WTC11 (cell line): ENCODE data around the gene FAM118B. TPM values are rescaled to one million over a fixed set of nuclear protein-coding genes. Genes with fewer than 3 reads are reported as not detected.

ENCODE experiments used
- ATAC-seq: fragments of 200-7000 bp; cut with Tn5 transposase; 2 replicates; pipeline ENCODE4 v1.10.0; 2021; ENCODE audit warnings: mild to moderate bottlenecking, moderate library complexity
- Bru-seq: library from RNA; stranded (reverse); fragments of 400-500 nt; gene quantifications from one replicate; lab custom pipeline; 2021; lab: Mats Ljungman, UMichigan
- CTCF ChIA-PET: fragments of 300-600 bp; sonication (Branson Sonifier 250); formaldehyde crosslinking; loops from one replicate; lab custom pipeline; 2021; ENCODE audit warnings: antibody characterized with exemption; lab: Charles Lee
- POLR2A ChIA-PET: fragments of 350-600 bp; sonication (Branson Sonifier 250); formaldehyde crosslinking; loops from one replicate; lab custom pipeline; 2021; ENCODE audit warnings: antibody characterized with exemption; lab: Charles Lee
- DNase-seq: peaks from one replicate; pipeline ENCODE4 v3.0.0; 2021; ENCODE audit warnings: low spot score
- H3K27ac Mint-ChIP-seq: 2 replicates; pipeline ENCODE4 v1.8.0; 2021; ENCODE audit warnings: mixed read lengths
- H3K27me3 Mint-ChIP-seq: 2 replicates; pipeline ENCODE4 v1.8.0; 2021; ENCODE audit warnings: low read depth, mild to moderate bottlenecking, moderate library complexity, mixed read lengths
- H3K36me3 Mint-ChIP-seq: 2 replicates; pipeline ENCODE4 v1.8.0; 2021; ENCODE audit warnings: mixed read lengths
- H3K4me1 Mint-ChIP-seq: 2 replicates; pipeline ENCODE4 v1.8.0; 2022; ENCODE audit warnings: mixed read lengths
- H3K4me3 Mint-ChIP-seq: 2 replicates; pipeline ENCODE4 v1.8.0; 2021; ENCODE audit warnings: mild to moderate bottlenecking, moderate library complexity, mixed read lengths
- H3K9me3 Mint-ChIP-seq: 2 replicates; pipeline ENCODE4 v1.8.0; 2021; ENCODE audit warnings: mixed read lengths
- AFF4 ChIP-seq: sonication (generic); formaldehyde crosslinking; IDR thresholded peaks from 2 replicates; pipeline ENCODE4 v1.8.1; 2023; ENCODE audit warnings: mild to moderate bottlenecking, missing genetic modification reagents, borderline replicate concordance
- ATF6 ChIP-seq: sonication (generic); formaldehyde crosslinking; IDR thresholded peaks from 2 replicates; pipeline ENCODE4 v1.8.1; 2023; ENCODE audit warnings: mild to moderate bottlenecking, missing genetic modification reagents
- CREB1 ChIP-seq: sonication (generic); formaldehyde crosslinking; IDR thresholded peaks from 2 replicates; pipeline ENCODE4 v1.8.0; 2023; ENCODE audit warnings: mild to moderate bottlenecking, missing genetic modification reagents
- EMX1 ChIP-seq: fragments of 250-450 bp; sonication (Bioruptor Pico); IDR thresholded peaks from 2 replicates; pipeline ENCODE4 v1.8.0; 2021; ENCODE audit warnings: mild to moderate bottlenecking
- FOXJ3 ChIP-seq: sonication (generic); formaldehyde crosslinking; IDR thresholded peaks from 2 replicates; pipeline ENCODE4 v1.9.0; 2021; ENCODE audit warnings: missing genetic modification reagents, mild to moderate bottlenecking, borderline replicate concordance
- HMGA2 ChIP-seq: fragments of 250-450 bp; sonication (Bioruptor Pico); IDR thresholded peaks from 2 replicates; pipeline ENCODE4 v1.4.0; 2021; ENCODE audit warnings: mild to moderate bottlenecking, moderate library complexity
- JAZF1 ChIP-seq: fragments of 250-450 bp; sonication (Bioruptor Pico); IDR thresholded peaks from 2 replicates; pipeline ENCODE4 v1.9.0; 2021; ENCODE audit warnings: moderate library complexity, mild to moderate bottlenecking, inconsistent platforms
- MAX ChIP-seq: sonication (generic); formaldehyde crosslinking; IDR thresholded peaks from 2 replicates; pipeline ENCODE4 v1.8.0; 2022; ENCODE audit warnings: mild to moderate bottlenecking, missing genetic modification reagents
- MLX ChIP-seq: sonication (generic); formaldehyde crosslinking; IDR thresholded peaks from 2 replicates; pipeline ENCODE4 v1.8.1; 2023; ENCODE audit warnings: mild to moderate bottlenecking, missing genetic modification reagents, moderate library complexity
- RELA ChIP-seq: sonication (generic); formaldehyde crosslinking; IDR thresholded peaks from 2 replicates; pipeline ENCODE4 v1.8.1; 2022; ENCODE audit warnings: missing genetic modification reagents, mild to moderate bottlenecking, borderline replicate concordance
- SMAD3 ChIP-seq: sonication (generic); formaldehyde crosslinking; IDR thresholded peaks from 2 replicates; pipeline ENCODE4 v1.8.0; 2022; ENCODE audit warnings: missing genetic modification reagents, mild to moderate bottlenecking, borderline replicate concordance
- SP1 ChIP-seq: sonication (generic); formaldehyde crosslinking; conservative IDR thresholded peaks from 2 replicates; pipeline ENCODE4 v1.8.1; 2022; ENCODE audit warnings: missing genetic modification reagents
- ZBTB21 ChIP-seq: sonication (generic); formaldehyde crosslinking; IDR thresholded peaks from 2 replicates; pipeline ENCODE4 v1.8.1; 2023; ENCODE audit warnings: mild to moderate bottlenecking, missing genetic modification reagents, borderline replicate concordance
- ZNF219 ChIP-seq: sonication (generic); formaldehyde crosslinking; IDR thresholded peaks from 2 replicates; pipeline ENCODE4 v1.8.0; 2023; ENCODE audit warnings: missing genetic modification reagents, mild to moderate bottlenecking, borderline replicate concordance
- ZNF396 ChIP-seq: fragments of 250-450 bp; sonication (Bioruptor Pico); IDR thresholded peaks from 2 replicates; pipeline ENCODE4 v1.8.0; 2021; ENCODE audit warnings: mild to moderate bottlenecking, moderate library complexity, borderline replicate concordance
- ZNF416 ChIP-seq: fragments of 250-450 bp; sonication (Bioruptor Pico); IDR thresholded peaks from 2 replicates; pipeline ENCODE4 v1.9.0; 2021; ENCODE audit warnings: mild to moderate bottlenecking, inconsistent platforms
- ZSCAN18 ChIP-seq: fragments of 250-450 bp; sonication (Bioruptor Pico); IDR thresholded peaks from 2 replicates; pipeline ENCODE4 v2.1.2; 2022; ENCODE audit warnings: mild to moderate bottlenecking, moderate library complexity
- long read RNA-seq, 3 experiments: library from RNA in 1 of 3; library from capped mRNA in 1 of 3; library from polyadenylated mRNA in 1 of 3; unstranded in 2 of 3; stranded (forward) in 1 of 3; transcript quantifications; one replicate each; pipeline ENCODE4 v2.0.0, GENCODE V29; 2021
- total RNA-seq: library from RNA; stranded (reverse); gene quantifications from 3 replicates; pipeline ENCODE4 v1.2.3, GENCODE V29; 2021
- TF ChIP-seq, protein P1 (sequence below): sonication (generic); formaldehyde crosslinking; IDR thresholded peaks from 2 replicates; pipeline ENCODE4 v1.8.0; 2022; ENCODE audit warnings: mild to moderate bottlenecking, missing genetic modification reagents
- TF ChIP-seq, protein P2 (sequence below): sonication (generic); formaldehyde crosslinking; IDR thresholded peaks from 2 replicates; pipeline ENCODE4 v1.8.1; 2022; ENCODE audit warnings: missing genetic modification reagents, borderline replicate concordance
- TF ChIP-seq, protein P3 (sequence below): sonication (generic); formaldehyde crosslinking; IDR thresholded peaks from 2 replicates; pipeline ENCODE4 v1.8.0; 2022; ENCODE audit warnings: mild to moderate bottlenecking, missing genetic modification reagents

Gene FAM118B
- total RNA-seq (33.1 to 35.3 TPM (median 33.2 TPM) in 3 replicates), Bru-seq, nascent RNA (percentile 79 among the genes with signal in this experiment)
- long read RNA-seq, experiment 1, transcript FAM118B-209 (9 exons, 2,402 nt), result major isoform, 103 of 202 reads
- long read RNA-seq, experiment 1, transcript FAM118B-201 (8 exons, 1,616 nt), result minor isoform, 9 of 202 reads
- long read RNA-seq, experiment 1, partial matches to known transcripts, result 14 of 202 reads
- long read RNA-seq, experiment 1, other reads (novel, unspliced or antisense), result 76 of 202 reads
- long read RNA-seq, experiment 2, transcript FAM118B-209 (9 exons, 2,402 nt), result major isoform, 7 of 40 reads
- long read RNA-seq, experiment 2, partial matches to known transcripts, result 17 of 40 reads
- long read RNA-seq, experiment 2, other reads (novel, unspliced or antisense), result 15 of 40 reads
- long read RNA-seq, experiment 3, transcript FAM118B-201 (8 exons, 1,616 nt), result minor isoform, 13 of 186 reads
- long read RNA-seq, experiment 3, transcript FAM118B-209 (9 exons, 2,402 nt), result major isoform, 73 of 186 reads
- long read RNA-seq, experiment 3, partial matches to known transcripts, result 6 of 186 reads
- long read RNA-seq, experiment 3, other reads (novel, unspliced or antisense), result 91 of 186 reads

- peaks cover 27% of the 10 kb centered on the region for H3K36me3 Mint-ChIP-seq
- DNase-seq (peak; percentile 99), ATAC-seq (peak; percentile 94)
- CTCF ChIA-PET, result interaction anchor here (0.9 to 1.6 kb wide), 2 partner anchors 293 to 324 kb away, joined by 3 to 4 read pairs; partner anchors contain the start of gene HYLS1
- H3K9me3 Mint-ChIP-seq, result no peaks in the 10 kb centered on the region
- no peaks in the 10 kb centered on the region for H3K27me3 Mint-ChIP-seq
- H3K27ac Mint-ChIP-seq, result peak within 1 kb of the TSS; percentile 98
- POLR2A ChIA-PET, result interaction anchor here (1.0 kb wide), 1 partner anchor 150 kb away, joined by 3 read pairs; no protein-coding TSS in a partner anchor
- H3K4me1 Mint-ChIP-seq, result peaks cover 16% of the 10 kb centered on the region
- peak within 1 kb of the TSS; percentile 89 for H3K4me3 Mint-ChIP-seq
- TF ChIP-seq, protein P1, sequence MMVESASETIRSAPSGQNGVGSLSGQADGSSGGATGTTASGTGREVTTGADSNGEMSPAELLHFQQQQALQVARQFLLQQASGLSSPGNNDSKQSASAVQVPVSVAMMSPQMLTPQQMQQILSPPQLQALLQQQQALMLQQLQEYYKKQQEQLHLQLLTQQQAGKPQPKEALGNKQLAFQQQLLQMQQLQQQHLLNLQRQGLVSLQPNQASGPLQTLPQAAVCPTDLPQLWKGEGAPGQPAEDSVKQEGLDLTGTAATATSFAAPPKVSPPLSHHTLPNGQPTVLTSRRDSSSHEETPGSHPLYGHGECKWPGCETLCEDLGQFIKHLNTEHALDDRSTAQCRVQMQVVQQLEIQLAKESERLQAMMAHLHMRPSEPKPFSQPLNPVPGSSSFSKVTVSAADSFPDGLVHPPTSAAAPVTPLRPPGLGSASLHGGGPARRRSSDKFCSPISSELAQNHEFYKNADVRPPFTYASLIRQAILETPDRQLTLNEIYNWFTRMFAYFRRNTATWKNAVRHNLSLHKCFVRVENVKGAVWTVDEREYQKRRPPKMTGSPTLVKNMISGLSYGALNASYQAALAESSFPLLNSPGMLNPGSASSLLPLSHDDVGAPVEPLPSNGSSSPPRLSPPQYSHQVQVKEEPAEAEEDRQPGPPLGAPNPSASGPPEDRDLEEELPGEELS (CRISPR knock-in tag), result no peak
- TF ChIP-seq RELA, result no peak
- peak; percentile 98 for TF ChIP-seq SP1 (CRISPR knock-in tag)
- TF ChIP-seq FOXJ3 (CRISPR knock-in tag), result no peak
- TF ChIP-seq ZBTB21 (CRISPR knock-in tag), result no peak
- TF ChIP-seq JAZF1, result no peak
- TF ChIP-seq EMX1 (CRISPR knock-in tag), result no peak
- TF ChIP-seq SMAD3 (CRISPR knock-in tag), result no peak
- no peak for TF ChIP-seq ZNF219
- TF ChIP-seq, protein P2, sequence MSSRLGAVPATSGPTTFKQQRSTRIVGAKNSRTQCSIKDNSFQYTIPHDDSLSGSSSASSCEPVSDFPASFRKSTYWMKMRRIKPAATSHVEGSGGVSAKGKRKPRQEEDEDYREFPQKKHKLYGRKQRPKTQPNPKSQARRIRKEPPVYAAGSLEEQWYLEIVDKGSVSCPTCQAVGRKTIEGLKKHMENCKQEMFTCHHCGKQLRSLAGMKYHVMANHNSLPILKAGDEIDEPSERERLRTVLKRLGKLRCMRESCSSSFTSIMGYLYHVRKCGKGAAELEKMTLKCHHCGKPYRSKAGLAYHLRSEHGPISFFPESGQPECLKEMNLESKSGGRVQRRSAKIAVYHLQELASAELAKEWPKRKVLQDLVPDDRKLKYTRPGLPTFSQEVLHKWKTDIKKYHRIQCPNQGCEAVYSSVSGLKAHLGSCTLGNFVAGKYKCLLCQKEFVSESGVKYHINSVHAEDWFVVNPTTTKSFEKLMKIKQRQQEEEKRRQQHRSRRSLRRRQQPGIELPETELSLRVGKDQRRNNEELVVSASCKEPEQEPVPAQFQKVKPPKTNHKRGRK (CRISPR knock-in tag), result no peak
- TF ChIP-seq, protein P3, sequence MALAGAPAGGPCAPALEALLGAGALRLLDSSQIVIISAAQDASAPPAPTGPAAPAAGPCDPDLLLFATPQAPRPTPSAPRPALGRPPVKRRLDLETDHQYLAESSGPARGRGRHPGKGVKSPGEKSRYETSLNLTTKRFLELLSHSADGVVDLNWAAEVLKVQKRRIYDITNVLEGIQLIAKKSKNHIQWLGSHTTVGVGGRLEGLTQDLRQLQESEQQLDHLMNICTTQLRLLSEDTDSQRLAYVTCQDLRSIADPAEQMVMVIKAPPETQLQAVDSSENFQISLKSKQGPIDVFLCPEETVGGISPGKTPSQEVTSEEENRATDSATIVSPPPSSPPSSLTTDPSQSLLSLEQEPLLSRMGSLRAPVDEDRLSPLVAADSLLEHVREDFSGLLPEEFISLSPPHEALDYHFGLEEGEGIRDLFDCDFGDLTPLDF (CRISPR knock-in tag), result peak; percentile 55; the same call in 1 of the 2 replicates
- TF ChIP-seq CREB1, result peak; percentile 58; the same call in 1 of the 2 replicates
- TF ChIP-seq ZSCAN18 (CRISPR knock-in tag), result no peak
- TF ChIP-seq HMGA2 (CRISPR knock-in tag), result no peak
- TF ChIP-seq ZNF396 (CRISPR knock-in tag), result no peak
- no peak for TF ChIP-seq MLX (CRISPR knock-in tag)
- peak; percentile 98 for TF ChIP-seq MAX (CRISPR knock-in tag)
- TF ChIP-seq AFF4 (CRISPR knock-in tag), result 0 out of 2 replicates have a peak, but pooled peaks have one; percentile 47
- no peak for TF ChIP-seq ZNF416
- TF ChIP-seq ATF6, result no peak
These were observed at the start of gene FAM118B, which contains the start of gene RPUSD4 for GRCh38 chr11:126211236-126212088. Gene FAM118B (plus strand): TSS chr11:126211782. CDS start chr11:126235002, 23,220 bp downstream. Gene RPUSD4 (minus strand): TSS chr11:126211650. CDS start chr11:126211638, 12 bp downstream.
